Liver (tissue), 9 donors: ENCODE results near the gene SORCS2. TPM values are rescaled to one million over a fixed set of nuclear protein-coding genes. Genes with fewer than 3 reads are reported as not detected.

Experiments used
- DNase-seq: peaks from one replicate; pipeline ENCODE4 v3.0.0-alpha.2; 2017; ENCODE audit warnings: low spot score
- H3K27ac ChIP-seq, 2 donors: one replicate each; pipeline ENCODE4 v1.7.0; 2013; ENCODE audit warnings: inconsistent platforms in 2 of 2, low read length in 2 of 2, control low read depth in 1 of 2, low read depth in 1 of 2, mild to moderate bottlenecking in 1 of 2
- H3K27me3 ChIP-seq, 4 donors: one replicate each; pipeline versions ENCODE4 v1.6.1 to v1.7.0; 2013; ENCODE audit warnings: low read length in 3 of 4, inconsistent platforms in 1 of 4, mild to moderate bottlenecking in 1 of 4, moderate library complexity in 1 of 4; ENCODE audit not compliant: control insufficient read depth in 4 of 4, insufficient read depth in 4 of 4
- H3K36me3 ChIP-seq, 4 donors: one replicate each; pipeline versions ENCODE4 v1.6.1 to v1.7.0; 2013; ENCODE audit warnings: low read length in 3 of 4, mild to moderate bottlenecking in 3 of 4, low read depth in 1 of 4, moderate library complexity in 1 of 4; ENCODE audit not compliant: control insufficient read depth in 4 of 4, insufficient read depth in 3 of 4
- H3K4me1 ChIP-seq, 4 donors: one replicate each; pipeline versions ENCODE4 v1.6.1 to v1.7.0; 2013; ENCODE audit warnings: low read length in 3 of 4, mild to moderate bottlenecking in 3 of 4, moderate library complexity in 1 of 4; ENCODE audit not compliant: control insufficient read depth in 4 of 4, insufficient read depth in 4 of 4
- H3K4me3 ChIP-seq, 3 donors: one replicate each; pipeline versions ENCODE4 v1.6.1 to v1.7.0; 2013; ENCODE audit warnings: low read length in 3 of 3, control low read depth in 1 of 3, low read depth in 1 of 3, mild to moderate bottlenecking in 1 of 3
- H3K9ac ChIP-seq, 2 donors: one replicate each; pipeline ENCODE4 v1.7.0; 2013; ENCODE audit warnings: low read length in 2 of 2, mild to moderate bottlenecking in 2 of 2, moderate library complexity in 2 of 2, control low read depth in 1 of 2, low read depth in 1 of 2
- H3K9me3 ChIP-seq, 4 donors: one replicate each; pipeline versions ENCODE4 v1.6.1 to v1.7.0; 2013; ENCODE audit warnings: low read length in 3 of 4; ENCODE audit not compliant: control insufficient read depth in 4 of 4
- EGR1 ChIP-seq, 2 donors: IDR thresholded peaks; 2 replicates each; pipeline ENCODE4 v1.6.1; 2016 to 2018; ENCODE audit warnings: antibody characterized with exemption in 2 of 2, low read depth in 2 of 2
- FOXA1 ChIP-seq: IDR thresholded peaks from 2 replicates; pipeline ENCODE4 v1.6.1; 2016; ENCODE audit warnings: antibody characterized with exemption
- FOXA2 ChIP-seq: IDR thresholded peaks from 2 replicates; pipeline ENCODE4 v1.6.1; 2016; ENCODE audit warnings: antibody characterized with exemption
- GABPA ChIP-seq, 2 donors: IDR thresholded peaks in 1 of 2; conservative IDR thresholded peaks in 1 of 2; 2 replicates each; pipeline ENCODE4 v1.6.1; 2016; ENCODE audit warnings: antibody characterized with exemption in 2 of 2, mild to moderate bottlenecking in 1 of 2, moderate library complexity in 1 of 2
- HNF4G ChIP-seq: IDR thresholded peaks from 2 replicates; pipeline ENCODE4 v1.6.1; 2016; ENCODE audit warnings: antibody characterized with exemption
- JUND ChIP-seq, 2 donors: IDR thresholded peaks; 2 replicates each; pipeline ENCODE4 v1.6.1; 2016; ENCODE audit warnings: antibody characterized with exemption in 2 of 2
- NR2F2 ChIP-seq: IDR thresholded peaks from 2 replicates; pipeline ENCODE4 v1.6.1; 2016; ENCODE audit warnings: antibody characterized with exemption
- RAD21 ChIP-seq, 2 donors: IDR thresholded peaks; 2 replicates each; pipeline ENCODE4 v1.6.1; 2016; ENCODE audit warnings: antibody characterized with exemption in 2 of 2, mild to moderate bottlenecking in 2 of 2
- TAF1 ChIP-seq: conservative IDR thresholded peaks from 2 replicates; pipeline ENCODE4 v1.6.1; 2016; ENCODE audit warnings: antibody characterized with exemption, mild to moderate bottlenecking
- YY1 ChIP-seq: IDR thresholded peaks from 2 replicates; pipeline ENCODE4 v1.6.1; 2016; ENCODE audit warnings: antibody characterized with exemption, mild to moderate bottlenecking
- WGBS: extraction: QIAGEN DNeasy Blood & Tissue Kit; methylation state at CpG from one replicate; pipeline ENCODE4 v1.1.7; 2013; 5-methylcytosine and 5-hydroxymethylcytosine counted together
- polyA plus RNA-seq, 2 donors: library from polyadenylated mRNA; stranded (reverse) in 1 of 2; unstranded in 1 of 2; fragments of 200-250 nt in 1 of 2; fragments of >200 nt in 1 of 2; fragmentation: Nextera tagmentation in 1 of 2; extraction: Ambion mirVana in 1 of 2; gene quantifications; one replicate each; pipeline versions ENCODE4 v1.2.1 to v1.2.3, GENCODE V29; 2013 to 2015
- total RNA-seq, 2 donors: library from RNA; depleted of rRNA; stranded (reverse); fragments of >200 nt; gene quantifications; one replicate each; pipeline ENCODE4 v1.2.3, GENCODE V29; 2014
- TF ChIP-seq, protein P1 (sequence below): IDR thresholded peaks from 2 replicates; pipeline ENCODE4 v1.6.1; 2016; ENCODE audit warnings: antibody characterized with exemption
- TF ChIP-seq, protein P2 (sequence below): IDR thresholded peaks from 2 replicates; pipeline ENCODE4 v1.6.1; 2016; ENCODE audit warnings: antibody characterized with exemption
- TF ChIP-seq, protein P3 (sequence below): IDR thresholded peaks from 2 replicates; pipeline ENCODE4 v1.6.1; 2016; ENCODE audit warnings: antibody characterized with exemption
- TF ChIP-seq, protein P4 (sequence below): fragments of 150-350 bp; IDR thresholded peaks from 2 replicates; pipeline ENCODE4 v1.5.1; 2017; ENCODE audit warnings: improper control_type of control experiment, low read depth, low read length; ENCODE audit not compliant: missing input control
- TF ChIP-seq, protein P5 (sequence below): IDR thresholded peaks from 2 replicates; pipeline ENCODE4 v1.6.1; 2016; ENCODE audit warnings: antibody characterized with exemption, mild to moderate bottlenecking
- donor health status: healthy.
- donor health status: healthy.
- donor health status: healthy.
- donor health status: healthy.
- donor health status: healthy.

The SORCS2 gene
- total and polyA plus RNA-seq, 4 donors, result 0.10 to 1.4 (median 0.92) TPM

DNA sequence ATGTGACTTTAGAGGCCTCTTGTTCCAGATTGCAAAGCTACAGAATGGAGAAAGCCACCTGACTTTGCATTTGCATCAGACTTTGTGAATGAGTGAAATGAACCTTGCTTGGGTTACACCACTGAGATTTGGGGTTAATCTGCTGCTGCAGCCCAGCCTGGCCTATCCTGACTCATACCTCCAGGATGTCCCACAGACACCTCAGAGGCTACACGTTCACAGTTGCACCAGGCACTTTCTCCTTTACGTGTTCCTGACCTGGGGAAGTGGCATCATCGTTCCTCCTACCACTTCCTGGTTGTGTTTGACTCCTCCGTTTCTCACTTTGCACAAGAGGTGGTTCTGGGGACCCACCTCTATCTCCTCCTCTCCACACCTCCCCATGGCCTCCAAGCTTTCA lies 9.2 kb upstream of the SORCS2 start:
- Histone ChIP-seq H3K27ac (no peak overlapping the region), H3K27me3 (peaks cover 0 to 3% (median 0%) of the 10 kb centered on the region in 4 donors), H3K4me1 (no peaks in the 10 kb centered on the region), H3K9ac (no peak overlapping the region), H3K36me3 (no peaks in the 10 kb centered on the region), H3K4me3 (no peak overlapping the region), H3K9me3 (peaks cover 0 to 12% (median 0%) of the 10 kb centered on the region in 4 donors)
- WGBS, result 83% methylated on average over 4 of the region's 4 CpGs
- no peak for DNase-seq
- no peak for TF ChIP-seq RAD21 (IDR thresholded peaks at IDR 0.05)
- no peak for TF ChIP-seq FOXA2
- no peak for TF ChIP-seq EGR1 (IDR thresholded peaks at IDR 0.05; ENCODE audit: low read depth in 2 of 2)
- TF ChIP-seq, protein P1, sequence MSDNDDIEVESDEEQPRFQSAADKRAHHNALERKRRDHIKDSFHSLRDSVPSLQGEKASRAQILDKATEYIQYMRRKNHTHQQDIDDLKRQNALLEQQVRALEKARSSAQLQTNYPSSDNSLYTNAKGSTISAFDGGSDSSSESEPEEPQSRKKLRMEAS, result no peak
- TF ChIP-seq GABPA (IDR thresholded peaks at IDR 0.05 in 1 of 2, conservative IDR thresholded peaks at IDR 0.05 in 1 of 2), result no peak
- TF ChIP-seq, protein P2, sequence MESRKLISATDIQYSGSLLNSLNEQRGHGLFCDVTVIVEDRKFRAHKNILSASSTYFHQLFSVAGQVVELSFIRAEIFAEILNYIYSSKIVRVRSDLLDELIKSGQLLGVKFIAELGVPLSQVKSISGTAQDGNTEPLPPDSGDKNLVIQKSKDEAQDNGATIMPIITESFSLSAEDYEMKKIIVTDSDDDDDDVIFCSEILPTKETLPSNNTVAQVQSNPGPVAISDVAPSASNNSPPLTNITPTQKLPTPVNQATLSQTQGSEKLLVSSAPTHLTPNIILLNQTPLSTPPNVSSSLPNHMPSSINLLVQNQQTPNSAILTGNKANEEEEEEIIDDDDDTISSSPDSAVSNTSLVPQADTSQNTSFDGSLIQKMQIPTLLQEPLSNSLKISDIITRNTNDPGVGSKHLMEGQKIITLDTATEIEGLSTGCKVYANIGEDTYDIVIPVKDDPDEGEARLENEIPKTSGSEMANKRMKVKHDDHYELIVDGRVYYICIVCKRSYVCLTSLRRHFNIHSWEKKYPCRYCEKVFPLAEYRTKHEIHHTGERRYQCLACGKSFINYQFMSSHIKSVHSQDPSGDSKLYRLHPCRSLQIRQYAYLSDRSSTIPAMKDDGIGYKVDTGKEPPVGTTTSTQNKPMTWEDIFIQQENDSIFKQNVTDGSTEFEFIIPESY, result no peak

DNA sequence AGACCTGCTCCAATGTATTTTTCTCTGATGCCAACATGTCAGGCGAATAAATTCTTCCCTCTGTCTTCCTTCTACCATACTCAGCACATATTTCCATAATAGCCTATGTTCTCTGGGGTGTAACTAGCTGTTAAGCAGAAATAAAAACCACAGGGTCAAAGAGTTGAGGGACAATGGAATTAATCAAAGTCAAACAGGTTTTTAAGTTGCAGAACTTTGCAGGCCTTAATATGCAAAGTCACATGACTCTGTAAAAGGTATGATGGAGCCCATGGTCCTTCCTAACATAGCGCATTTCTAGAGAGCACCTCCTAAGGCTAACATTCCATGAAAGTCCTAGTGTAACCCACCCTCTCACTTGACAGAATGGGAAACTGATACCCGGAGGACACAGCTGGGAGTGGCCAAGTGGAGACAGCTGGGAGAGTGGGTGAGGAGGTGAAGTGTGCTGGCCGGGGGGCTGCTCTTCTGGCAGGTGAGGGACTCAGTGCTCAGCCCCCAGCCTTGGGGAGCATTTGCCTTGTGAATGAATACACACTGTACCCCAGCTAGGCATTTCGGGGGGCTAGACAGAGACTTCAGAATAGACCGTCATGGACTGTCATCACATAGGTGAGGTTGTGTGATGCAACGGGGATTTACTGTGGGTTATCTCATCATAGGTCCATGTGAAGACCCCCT lies 8.4 kb upstream of the SORCS2 start:
- Histone ChIP-seq H3K4me3 (no peak overlapping the region), H3K27me3 (peaks cover 0 to 4% (median 1%) of the 10 kb centered on the region in 4 donors), H3K4me1 (no peaks in the 10 kb centered on the region), H3K36me3 (no peaks in the 10 kb centered on the region), H3K9me3 (peaks cover 0 to 10% (median 0%) of the 10 kb centered on the region in 4 donors), H3K27ac (no peak overlapping the region), H3K9ac (no peak overlapping the region)
- 95% methylated on average over 7 of the region's 7 CpGs for WGBS
- TF ChIP-seq FOXA1 (no peak), JUND (IDR thresholded peaks at IDR 0.05) (no peak), NR2F2 (no peak)
- TF ChIP-seq, protein P2, result no peak
- TF ChIP-seq, protein P3, sequence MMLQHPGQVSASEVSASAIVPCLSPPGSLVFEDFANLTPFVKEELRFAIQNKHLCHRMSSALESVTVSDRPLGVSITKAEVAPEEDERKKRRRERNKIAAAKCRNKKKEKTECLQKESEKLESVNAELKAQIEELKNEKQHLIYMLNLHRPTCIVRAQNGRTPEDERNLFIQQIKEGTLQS, result no peak
- DNase-seq, result no peak

DNA sequence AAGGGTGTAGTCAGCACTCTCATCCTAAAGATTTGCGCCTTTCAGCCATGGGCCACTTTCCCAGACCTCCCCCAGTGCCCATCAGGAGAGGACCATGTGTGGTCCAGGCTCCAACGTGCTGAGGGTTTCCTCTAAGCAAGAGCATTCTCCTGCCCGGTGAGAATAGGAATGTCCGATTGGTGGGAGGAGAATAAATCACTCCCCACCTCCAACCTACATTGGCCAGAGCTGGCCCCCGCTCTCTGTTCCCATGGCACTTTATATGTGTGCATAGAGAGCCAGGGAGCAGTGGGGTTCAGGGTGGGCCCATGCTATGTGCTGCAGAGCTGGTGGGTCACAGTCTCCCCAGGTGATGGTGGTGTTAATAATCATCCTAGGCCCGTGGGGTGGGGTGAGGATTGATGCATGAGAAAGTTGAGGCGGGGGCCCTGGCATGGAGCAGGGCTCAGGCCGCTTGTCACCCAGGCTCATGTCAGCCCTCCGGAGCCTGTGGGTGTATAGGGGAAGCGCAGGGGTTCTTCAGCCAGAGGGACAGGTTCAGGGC lies 6.8 kb upstream of the SORCS2 start:
- peaks cover 0 to 7% (median 1%) of the 10 kb centered on the region in 4 donors for H3K27me3 ChIP-seq
- no peaks in the 10 kb centered on the region for H3K9me3 ChIP-seq
- 93% methylated on average over 10 of the region's 10 CpGs for WGBS
- no peak overlapping the region for H3K4me3 ChIP-seq
- DNase-seq, result no peak
- no peak for TF ChIP-seq JUND (IDR thresholded peaks at IDR 0.05)
- TF ChIP-seq EGR1 (IDR thresholded peaks at IDR 0.05; ENCODE audit: low read depth in 2 of 2), result no peak
- no peak for TF ChIP-seq FOXA2
- TF ChIP-seq TAF1, result no peak
- no peak for TF ChIP-seq HNF4G
- TF ChIP-seq, protein P4, sequence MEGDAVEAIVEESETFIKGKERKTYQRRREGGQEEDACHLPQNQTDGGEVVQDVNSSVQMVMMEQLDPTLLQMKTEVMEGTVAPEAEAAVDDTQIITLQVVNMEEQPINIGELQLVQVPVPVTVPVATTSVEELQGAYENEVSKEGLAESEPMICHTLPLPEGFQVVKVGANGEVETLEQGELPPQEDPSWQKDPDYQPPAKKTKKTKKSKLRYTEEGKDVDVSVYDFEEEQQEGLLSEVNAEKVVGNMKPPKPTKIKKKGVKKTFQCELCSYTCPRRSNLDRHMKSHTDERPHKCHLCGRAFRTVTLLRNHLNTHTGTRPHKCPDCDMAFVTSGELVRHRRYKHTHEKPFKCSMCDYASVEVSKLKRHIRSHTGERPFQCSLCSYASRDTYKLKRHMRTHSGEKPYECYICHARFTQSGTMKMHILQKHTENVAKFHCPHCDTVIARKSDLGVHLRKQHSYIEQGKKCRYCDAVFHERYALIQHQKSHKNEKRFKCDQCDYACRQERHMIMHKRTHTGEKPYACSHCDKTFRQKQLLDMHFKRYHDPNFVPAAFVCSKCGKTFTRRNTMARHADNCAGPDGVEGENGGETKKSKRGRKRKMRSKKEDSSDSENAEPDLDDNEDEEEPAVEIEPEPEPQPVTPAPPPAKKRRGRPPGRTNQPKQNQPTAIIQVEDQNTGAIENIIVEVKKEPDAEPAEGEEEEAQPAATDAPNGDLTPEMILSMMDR, result no peak
- no peak for TF ChIP-seq RAD21 (IDR thresholded peaks at IDR 0.05)
- TF ChIP-seq, protein P5, sequence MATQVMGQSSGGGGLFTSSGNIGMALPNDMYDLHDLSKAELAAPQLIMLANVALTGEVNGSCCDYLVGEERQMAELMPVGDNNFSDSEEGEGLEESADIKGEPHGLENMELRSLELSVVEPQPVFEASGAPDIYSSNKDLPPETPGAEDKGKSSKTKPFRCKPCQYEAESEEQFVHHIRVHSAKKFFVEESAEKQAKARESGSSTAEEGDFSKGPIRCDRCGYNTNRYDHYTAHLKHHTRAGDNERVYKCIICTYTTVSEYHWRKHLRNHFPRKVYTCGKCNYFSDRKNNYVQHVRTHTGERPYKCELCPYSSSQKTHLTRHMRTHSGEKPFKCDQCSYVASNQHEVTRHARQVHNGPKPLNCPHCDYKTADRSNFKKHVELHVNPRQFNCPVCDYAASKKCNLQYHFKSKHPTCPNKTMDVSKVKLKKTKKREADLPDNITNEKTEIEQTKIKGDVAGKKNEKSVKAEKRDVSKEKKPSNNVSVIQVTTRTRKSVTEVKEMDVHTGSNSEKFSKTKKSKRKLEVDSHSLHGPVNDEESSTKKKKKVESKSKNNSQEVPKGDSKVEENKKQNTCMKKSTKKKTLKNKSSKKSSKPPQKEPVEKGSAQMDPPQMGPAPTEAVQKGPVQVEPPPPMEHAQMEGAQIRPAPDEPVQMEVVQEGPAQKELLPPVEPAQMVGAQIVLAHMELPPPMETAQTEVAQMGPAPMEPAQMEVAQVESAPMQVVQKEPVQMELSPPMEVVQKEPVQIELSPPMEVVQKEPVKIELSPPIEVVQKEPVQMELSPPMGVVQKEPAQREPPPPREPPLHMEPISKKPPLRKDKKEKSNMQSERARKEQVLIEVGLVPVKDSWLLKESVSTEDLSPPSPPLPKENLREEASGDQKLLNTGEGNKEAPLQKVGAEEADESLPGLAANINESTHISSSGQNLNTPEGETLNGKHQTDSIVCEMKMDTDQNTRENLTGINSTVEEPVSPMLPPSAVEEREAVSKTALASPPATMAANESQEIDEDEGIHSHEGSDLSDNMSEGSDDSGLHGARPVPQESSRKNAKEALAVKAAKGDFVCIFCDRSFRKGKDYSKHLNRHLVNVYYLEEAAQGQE, result no peak
- TF ChIP-seq YY1, result no peak
- no peak for TF ChIP-seq FOXA1
- H3K36me3 ChIP-seq, result no peaks in the 10 kb centered on the region
- H3K4me1 ChIP-seq, result no peaks in the 10 kb centered on the region
- no peak overlapping the region for H3K27ac ChIP-seq
- no peak overlapping the region for H3K9ac ChIP-seq
